IPS-NIHi11 (cell line): ENCODE data around the gene FOXO1.

Experiments used
- DNase-seq: peaks from one replicate; pipeline ENCODE4 v3.0.0; 2012; ENCODE audit warnings: mixed read lengths, low spot score

The FOXO1 gene

GRCh38 chr13:40540328-40541044, 126.0 kb downstream of the FOXO1 start:
- DNase-seq, result peak; percentile 54

GRCh38 chr13:40539576-40540327, 126.7 kb downstream of the FOXO1 start:
- DNase-seq, result no peak

- DNase-seq, result no peak
Observed at GRCh38 chr13:40537146-40537895, 129.1 kb downstream of the FOXO1 start.

GRCh38 chr13:40536443-40537113, 129.9 kb downstream of the FOXO1 start:
- no peak for DNase-seq

GRCh38 chr13:40535345-40535836, 131.1 kb downstream of the FOXO1 start:
- DNase-seq, result no peak

GRCh38 chr13:40534456-40534855, 132.0 kb downstream of the FOXO1 start:
- DNase-seq, result no peak

- DNase-seq, result no peak
Observed at GRCh38 chr13:40533072-40533471, 133.4 kb downstream of the FOXO1 start.

- DNase-seq, result no peak
Observed at GRCh38 chr13:40530961-40531360, 135.5 kb downstream of the FOXO1 start.

GRCh38 chr13:40528881-40529280, 137.6 kb downstream of the FOXO1 start:
- no peak for DNase-seq

GRCh38 chr13:40527914-40528313, 138.5 kb downstream of the FOXO1 start:
- DNase-seq, result no peak

- DNase-seq, result no peak
Observed at GRCh38 chr13:40522282-40522681, 144.2 kb downstream of the FOXO1 start.

- DNase-seq, result no peak
Observed at GRCh38 chr13:40520916-40521315, 145.5 kb downstream of the FOXO1 start.

- no peak for DNase-seq
Observed at GRCh38 chr13:40519637-40520036, 146.8 kb downstream of the FOXO1 start.

GRCh38 chr13:40518481-40518882, 148.0 kb downstream of the FOXO1 start:
- DNase-seq, result no peak

GRCh38 chr13:40517486-40518480, 148.7 kb downstream of the FOXO1 start:
- no peak for DNase-seq

GRCh38 chr13:40515702-40516101, 150.7 kb downstream of the FOXO1 start:
- DNase-seq, result no peak

GRCh38 chr13:40514802-40515201, 151.6 kb downstream of the FOXO1 start:
- DNase-seq, result no peak

GRCh38 chr13:40509876-40510275, 156.6 kb downstream of the FOXO1 start:
- no peak for DNase-seq

GRCh38 chr13:40508767-40509342, 157.6 kb downstream of the FOXO1 start:
- no peak for DNase-seq

GRCh38 chr13:40508127-40508526, 158.3 kb downstream of the FOXO1 start:
- DNase-seq, result no peak
